GM21526 (cell line): ENCODE data around the gene CHIT1.

Source experiments
- ATAC-seq: cut with Tn5 transposase; IDR thresholded peaks from one replicate; pipeline ENCODE4 v1.9.1; 2021; ENCODE audit warnings: moderate library complexity; ENCODE audit not compliant: unreplicated experiment, low FRiP score

Gene CHIT1

DNA sequence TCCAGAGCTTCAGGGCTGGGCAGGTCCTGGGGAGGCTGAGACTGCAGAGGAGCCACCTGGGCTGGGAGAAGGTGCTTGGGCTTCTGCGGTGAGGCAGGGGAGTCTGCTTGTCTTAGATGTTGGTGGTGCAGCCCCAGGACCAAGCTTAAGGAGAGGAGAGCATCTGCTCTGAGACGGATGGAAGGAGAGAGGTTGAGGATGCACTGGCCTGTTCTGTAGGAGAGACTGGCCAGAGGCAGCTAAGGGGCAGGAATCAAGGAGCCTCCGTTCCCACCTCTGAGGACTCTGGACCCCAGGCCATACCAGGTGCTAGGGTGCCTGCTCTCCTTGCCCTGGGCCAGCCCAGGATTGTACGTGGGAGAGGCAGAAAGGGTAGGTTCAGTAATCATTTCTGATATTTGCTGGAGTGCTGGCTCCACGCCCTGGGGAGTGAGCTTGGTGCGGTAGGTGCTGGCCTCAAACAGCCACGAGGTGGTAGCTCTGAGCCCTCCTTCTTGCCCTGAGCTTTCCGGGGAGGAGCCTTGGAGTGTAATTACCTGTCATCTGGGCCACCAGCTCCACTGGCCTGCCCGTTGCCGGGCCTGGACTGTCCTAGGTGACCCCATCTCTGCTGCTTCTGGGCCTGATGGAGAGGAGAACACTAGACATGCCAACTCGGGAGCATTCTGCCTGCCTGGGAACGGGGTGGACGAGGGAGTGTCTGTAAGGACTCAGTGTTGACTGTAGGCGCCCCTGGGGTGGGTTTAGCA lies 63.1 kb downstream of the CHIT1 start:
- ATAC-seq = no peak
